Body of pancreas (tissue), 4 donors: Measurements from ENCODE around the gene HBQ1.

Source experiments
- POLR2A ChIP-seq, 3 donors: fragments of 450-650 bp; IDR thresholded peaks; one replicate each; pipeline ENCODE4 v1.6.1; 2016; ENCODE audit warnings: antibody characterized with exemption in 3 of 3, mild to moderate bottlenecking in 2 of 3
- TF ChIP-seq, protein P1 (sequence below), 7 experiments: fragments of 450-650 bp in 4 of 7; fragments of 200-600 bp in 3 of 7; sonication (generic) in 3 of 7; IDR thresholded peaks; one replicate each; pipeline ENCODE4 v1.5.1; 2016 to 2019; ENCODE audit warnings: antibody characterized with exemption in 7 of 7

DNA sequence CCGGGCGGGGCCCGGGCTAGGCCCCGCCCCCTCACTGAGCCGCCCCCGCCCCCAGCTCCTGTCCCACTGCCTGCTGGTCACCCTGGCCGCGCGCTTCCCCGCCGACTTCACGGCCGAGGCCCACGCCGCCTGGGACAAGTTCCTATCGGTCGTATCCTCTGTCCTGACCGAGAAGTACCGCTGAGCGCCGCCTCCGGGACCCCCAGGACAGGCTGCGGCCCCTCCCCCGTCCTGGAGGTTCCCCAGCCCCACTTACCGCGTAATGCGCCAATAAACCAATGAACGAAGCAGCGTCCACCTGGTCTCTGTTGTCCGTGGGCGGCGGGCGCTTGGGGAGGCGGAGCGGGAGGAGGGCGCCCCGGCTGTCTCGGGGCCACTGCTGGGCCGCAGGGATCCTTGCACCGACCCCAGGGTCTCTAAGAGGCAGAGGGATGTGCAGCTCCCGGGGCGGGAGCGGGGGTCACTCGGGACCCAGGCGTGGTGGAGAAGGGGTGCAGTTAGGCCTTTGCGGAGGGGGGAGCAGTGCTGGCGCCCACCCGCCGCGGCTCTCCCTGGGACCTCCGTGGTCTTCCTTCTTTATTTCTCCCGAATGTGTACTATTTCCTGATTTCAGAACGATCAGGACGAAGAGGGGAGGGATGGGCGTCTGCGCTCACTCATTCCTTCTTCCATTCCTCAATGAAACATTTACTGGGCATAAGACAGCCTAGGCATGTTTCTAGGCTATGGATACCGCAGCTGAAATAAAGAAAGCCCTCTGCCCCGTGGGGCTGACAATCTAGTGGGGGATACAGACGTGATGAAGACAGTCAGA lies 25.8 kb upstream of the HBQ1 start:
- TF ChIP-seq, protein P1, sequence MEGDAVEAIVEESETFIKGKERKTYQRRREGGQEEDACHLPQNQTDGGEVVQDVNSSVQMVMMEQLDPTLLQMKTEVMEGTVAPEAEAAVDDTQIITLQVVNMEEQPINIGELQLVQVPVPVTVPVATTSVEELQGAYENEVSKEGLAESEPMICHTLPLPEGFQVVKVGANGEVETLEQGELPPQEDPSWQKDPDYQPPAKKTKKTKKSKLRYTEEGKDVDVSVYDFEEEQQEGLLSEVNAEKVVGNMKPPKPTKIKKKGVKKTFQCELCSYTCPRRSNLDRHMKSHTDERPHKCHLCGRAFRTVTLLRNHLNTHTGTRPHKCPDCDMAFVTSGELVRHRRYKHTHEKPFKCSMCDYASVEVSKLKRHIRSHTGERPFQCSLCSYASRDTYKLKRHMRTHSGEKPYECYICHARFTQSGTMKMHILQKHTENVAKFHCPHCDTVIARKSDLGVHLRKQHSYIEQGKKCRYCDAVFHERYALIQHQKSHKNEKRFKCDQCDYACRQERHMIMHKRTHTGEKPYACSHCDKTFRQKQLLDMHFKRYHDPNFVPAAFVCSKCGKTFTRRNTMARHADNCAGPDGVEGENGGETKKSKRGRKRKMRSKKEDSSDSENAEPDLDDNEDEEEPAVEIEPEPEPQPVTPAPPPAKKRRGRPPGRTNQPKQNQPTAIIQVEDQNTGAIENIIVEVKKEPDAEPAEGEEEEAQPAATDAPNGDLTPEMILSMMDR (IDR thresholded peaks at IDR 0.05), result no peak
- TF ChIP-seq POLR2A (IDR thresholded peaks at IDR 0.05), result no peak
